OCI-LY7 (cell line): Measurements from ENCODE around the gene EGFR.

ENCODE experiments used
- EZH2phosphoT487 ChIP-seq: fragments of 200-600 bp; sonication (generic); IDR thresholded peaks from 2 replicates; pipeline ENCODE4 v1.6.1; 2018; ENCODE audit warnings: low read depth, borderline replicate concordance, mild to moderate bottlenecking, mixed run types, antibody characterized with exemption, low read length, moderate library complexity, mixed read lengths
- TF ChIP-seq, protein P1 (sequence below): fragments of 200-600 bp; sonication (generic); conservative IDR thresholded peaks from 2 replicates; pipeline ENCODE4 v1.5.1; 2014; ENCODE audit warnings: mild to moderate bottlenecking, antibody characterized with exemption, low read length, moderate library complexity, mixed read lengths

DNA sequence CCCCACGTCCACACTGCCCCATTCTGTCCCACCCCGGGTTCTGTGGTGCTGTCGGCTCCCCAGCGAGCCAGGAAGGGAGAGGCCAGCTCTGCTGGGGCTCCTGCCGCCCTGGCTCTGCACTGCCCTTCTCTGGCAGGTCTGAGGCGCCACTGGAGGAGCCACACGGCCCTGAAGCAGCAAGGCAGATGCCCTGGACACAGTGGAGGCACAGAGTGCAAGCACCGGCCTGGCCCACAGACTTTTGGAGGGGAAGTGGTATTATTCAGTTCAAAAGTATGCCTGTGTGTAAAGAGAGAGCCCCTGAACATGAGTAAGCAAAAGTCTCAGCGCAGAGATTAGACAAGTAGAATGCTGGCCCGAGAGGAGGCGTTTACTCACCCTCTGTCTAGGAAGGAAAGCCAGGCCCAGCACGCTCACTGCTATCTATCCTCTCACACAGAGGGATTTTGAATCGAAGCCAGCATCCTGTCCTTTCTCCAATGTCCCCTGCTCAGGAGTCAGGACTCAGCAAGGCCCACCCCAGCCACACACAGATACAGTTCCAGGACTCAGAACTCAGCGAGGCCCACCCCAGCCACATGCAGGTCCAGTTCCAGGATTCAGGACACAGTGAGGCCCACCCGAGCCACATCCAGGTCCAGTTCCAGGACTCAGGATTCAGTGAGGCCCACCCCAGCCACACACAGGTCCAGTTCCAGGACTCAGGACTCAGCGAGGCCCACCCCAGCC, 115.0 kb downstream of the EGFR start:
- TF ChIP-seq, protein P1, sequence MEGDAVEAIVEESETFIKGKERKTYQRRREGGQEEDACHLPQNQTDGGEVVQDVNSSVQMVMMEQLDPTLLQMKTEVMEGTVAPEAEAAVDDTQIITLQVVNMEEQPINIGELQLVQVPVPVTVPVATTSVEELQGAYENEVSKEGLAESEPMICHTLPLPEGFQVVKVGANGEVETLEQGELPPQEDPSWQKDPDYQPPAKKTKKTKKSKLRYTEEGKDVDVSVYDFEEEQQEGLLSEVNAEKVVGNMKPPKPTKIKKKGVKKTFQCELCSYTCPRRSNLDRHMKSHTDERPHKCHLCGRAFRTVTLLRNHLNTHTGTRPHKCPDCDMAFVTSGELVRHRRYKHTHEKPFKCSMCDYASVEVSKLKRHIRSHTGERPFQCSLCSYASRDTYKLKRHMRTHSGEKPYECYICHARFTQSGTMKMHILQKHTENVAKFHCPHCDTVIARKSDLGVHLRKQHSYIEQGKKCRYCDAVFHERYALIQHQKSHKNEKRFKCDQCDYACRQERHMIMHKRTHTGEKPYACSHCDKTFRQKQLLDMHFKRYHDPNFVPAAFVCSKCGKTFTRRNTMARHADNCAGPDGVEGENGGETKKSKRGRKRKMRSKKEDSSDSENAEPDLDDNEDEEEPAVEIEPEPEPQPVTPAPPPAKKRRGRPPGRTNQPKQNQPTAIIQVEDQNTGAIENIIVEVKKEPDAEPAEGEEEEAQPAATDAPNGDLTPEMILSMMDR, result no peak
- no peak for TF ChIP-seq EZH2phosphoT487
